ENCODE results near the gene C2CD4C.

The C2CD4C gene

DNA sequence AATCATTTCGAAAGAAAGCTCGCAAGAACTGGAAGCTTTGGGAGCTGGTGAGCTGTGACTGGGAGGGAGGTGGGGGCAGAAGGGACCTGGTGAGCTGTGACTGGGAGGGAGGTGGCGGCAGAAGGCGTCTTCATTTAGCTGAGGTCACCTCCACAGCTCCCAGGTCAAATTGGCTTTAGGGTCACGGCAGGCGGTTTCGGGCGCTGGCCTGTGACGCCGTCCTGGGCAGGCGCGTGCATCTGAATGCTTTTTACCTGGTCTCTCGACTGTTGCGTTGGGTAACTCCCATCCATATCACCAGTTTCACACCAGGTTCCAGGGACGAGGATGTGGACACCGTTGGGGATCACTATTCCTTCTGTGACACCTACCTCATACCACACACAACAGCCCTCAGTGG lies 29.2 kb downstream of the C2CD4C start:
- DNase-seq, result no peak

DNA sequence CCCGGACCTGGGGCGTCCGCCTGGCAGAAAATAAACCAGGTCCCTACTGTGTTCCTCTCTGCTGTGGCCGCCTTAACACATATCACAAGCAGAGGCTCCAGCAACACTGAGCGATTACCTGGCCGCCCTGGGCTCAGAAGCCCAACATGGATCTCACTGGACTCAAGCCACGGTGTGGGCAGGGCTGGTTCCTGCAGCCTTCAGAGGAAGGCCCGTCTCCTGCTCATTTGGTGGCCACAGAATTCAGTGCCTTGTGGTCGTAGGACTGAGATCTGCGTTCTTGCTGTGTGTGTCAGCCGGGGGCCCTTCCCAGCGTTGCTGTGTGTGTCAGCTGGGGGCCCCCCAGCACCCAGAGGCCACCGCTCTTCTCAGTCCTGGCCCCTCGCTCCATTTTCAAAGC lies 30.2 kb downstream of the C2CD4C start:
- DNase-seq, result no peak

DNA sequence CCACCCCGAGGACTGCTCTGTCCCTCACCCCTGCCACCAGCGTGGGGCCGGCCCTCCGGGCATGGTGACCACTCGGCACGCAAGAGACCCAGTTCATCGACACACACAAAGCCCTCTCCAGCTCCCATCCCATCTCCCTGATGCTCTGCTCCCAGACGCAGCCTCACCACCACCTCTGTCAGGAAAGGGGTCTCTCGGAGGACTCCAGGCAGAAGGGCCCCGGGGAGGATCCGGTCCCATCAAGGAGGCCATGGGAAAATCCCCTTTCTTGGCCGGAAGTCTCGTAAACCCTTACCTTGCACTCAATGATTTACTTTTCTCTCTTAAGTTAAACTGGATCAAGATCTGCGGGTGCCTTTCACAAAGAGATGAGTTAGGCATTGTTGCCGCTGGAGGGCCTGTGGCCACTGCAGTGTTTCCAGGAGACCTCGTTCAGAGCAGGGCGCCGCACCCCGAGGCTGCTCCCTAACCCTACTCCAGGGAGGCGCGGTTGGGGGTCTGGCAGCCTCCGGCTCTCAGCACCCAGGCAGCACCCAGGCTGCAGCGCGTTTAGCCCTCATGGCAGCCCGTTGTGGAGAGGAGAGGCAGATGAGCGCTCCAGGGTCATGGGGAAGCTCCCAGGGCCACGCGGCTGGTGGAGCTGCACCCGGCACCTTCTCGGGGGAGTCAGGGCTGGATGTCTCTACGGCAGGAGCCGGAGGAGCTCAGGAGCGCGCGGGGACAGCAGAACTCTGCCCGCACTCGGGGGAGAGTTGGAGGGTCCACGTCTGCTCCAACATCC lies 31.0 kb downstream of the C2CD4C start:
- DNase-seq, result no peak

DNA sequence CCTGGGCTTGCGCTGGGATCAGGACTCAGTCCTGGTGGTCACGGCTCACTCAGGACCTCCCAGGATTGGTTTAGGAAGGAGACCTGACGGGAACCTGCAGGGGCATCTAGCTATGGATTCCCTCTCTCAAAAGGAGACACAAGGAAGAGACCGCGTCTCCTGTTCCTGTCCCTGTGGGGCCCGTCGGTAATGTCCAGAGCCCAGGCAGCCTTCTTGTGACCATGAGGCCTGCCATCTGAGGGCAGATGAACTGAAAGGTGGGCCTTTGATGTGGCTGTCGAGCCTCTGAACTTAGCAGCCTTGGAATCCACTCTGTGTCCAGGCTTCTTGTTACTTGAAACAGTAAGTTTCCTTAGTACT lies 32.9 kb downstream of the C2CD4C start:
- no peak for DNase-seq

DNA sequence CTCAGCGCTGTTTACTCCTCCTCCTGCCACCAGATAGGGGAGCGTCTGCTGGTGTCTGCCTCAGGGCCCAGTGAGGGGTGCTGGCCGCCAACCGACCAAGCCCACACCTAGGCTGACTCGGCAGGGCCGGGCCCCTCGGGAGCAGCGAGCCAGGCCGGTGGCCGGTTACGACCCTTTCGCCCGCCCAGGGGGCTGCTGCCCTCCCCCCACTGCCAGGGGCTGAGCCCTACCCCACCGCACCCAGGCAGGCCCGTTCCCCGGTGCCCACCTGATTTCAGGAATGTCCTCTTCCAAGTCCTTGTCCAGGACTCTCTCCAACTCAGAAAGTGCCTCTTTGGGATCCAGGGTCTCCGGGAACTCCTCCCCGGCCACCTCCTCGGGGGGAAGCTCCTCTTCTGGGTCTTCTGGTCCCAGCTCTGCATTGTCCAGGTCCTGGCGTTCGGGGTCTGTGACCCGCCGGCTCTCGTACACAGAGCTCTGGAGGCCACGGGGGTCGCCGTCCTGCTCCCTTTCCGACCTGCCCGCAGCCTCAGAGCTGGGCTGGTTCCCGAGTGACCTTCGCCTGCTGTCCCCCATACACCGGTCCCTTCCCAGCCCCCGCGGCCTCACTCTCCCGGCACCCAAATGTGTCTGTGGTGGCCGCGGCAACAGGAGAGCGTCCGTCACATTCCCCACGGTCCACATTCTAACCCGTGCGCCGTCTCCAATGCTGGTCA lies 33.4 kb downstream of the C2CD4C start:
- no peak for DNase-seq

DNA sequence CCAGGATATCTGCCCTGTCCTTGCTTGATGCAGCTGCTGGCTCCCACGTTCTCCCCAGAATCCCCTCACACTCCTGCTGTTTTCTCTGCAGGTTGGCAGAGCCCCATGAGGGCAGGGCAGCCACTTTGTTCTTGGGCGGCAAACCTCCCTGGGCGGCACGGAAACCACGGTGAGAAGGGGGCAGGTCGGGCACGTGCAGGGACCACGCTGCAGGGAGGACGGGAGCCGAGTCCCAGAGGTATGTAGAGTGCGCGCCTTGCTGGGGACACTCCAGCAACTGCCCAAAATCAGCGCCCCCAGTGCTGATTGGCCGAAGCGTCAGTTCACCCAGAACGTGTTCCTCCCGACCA lies 34.1 kb downstream of the C2CD4C start:
- no peak for DNase-seq

DNA sequence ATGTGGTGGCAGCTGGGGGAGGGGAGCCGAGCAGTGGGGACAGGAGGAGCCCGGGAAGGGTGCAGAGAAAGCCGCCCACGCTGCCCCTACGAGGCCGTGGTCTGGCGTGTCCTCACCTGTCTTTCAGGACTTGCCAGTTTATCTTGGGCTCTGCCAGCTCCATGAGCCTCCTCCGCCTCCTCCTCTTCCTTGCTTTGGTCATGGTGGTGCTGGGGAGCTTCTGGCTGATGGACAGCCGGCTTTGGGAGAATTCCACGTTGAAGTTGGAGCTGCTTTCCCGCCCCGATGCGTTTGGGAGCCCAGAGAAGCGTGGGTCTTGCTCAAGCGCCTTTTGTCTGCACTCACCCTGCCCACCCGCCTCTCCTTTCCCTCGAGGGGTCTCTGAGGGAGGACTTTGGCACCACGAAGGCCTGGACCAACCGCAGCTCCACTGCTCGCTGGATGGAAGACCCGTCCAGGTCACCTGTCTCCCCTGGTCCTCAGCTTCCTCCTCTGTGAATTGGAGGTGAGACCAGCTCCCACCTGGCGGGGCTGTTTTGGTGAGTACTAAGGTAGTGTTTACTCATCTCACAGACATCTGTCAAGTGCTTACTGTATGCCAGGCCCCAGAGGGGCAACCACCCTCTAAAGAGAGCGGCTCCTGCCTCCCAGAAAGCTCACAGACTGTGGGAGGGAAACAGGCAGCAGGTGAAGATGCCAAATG lies 34.6 kb downstream of the C2CD4C start:
- no peak for DNase-seq

DNA sequence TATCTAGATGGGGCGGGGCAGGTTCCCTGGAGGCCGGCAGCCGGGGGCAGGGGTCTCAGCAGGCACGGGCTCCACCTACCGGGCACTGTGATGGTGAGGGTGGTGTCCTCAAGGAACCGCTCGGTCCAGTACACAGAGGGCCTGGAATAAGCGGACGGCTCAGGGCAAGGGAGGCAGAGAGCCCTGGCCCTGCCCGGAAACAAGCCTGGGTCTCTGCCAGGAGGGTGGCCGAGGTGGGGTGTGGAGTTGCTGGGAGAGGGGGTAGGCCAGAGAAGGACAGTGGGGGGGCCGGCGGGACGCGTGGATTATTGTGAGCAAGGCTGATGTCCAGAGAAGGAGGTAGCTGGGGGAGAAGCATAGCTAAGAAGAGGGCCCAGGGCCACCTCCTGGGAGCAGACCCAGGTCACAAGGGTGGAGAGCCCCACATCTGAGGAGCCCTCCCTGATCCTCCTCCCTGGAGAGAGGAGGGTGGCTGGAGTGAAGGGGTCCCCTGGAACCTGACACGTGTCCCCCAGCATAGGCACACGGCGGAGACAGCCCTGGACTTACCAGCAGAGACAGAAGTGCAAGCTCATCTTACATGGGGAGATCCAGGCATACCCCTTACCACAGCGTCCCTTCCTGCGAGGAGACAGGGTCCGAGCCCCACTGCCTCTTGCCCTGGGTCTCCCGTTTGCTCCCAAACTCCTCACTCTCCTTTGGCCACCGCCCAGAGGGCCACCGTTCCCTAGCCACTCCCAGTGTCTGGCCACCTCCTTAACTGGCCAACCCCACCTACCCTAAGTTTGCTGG lies 35.4 kb downstream of the C2CD4C start:
- DNase-seq, result no peak

DNA sequence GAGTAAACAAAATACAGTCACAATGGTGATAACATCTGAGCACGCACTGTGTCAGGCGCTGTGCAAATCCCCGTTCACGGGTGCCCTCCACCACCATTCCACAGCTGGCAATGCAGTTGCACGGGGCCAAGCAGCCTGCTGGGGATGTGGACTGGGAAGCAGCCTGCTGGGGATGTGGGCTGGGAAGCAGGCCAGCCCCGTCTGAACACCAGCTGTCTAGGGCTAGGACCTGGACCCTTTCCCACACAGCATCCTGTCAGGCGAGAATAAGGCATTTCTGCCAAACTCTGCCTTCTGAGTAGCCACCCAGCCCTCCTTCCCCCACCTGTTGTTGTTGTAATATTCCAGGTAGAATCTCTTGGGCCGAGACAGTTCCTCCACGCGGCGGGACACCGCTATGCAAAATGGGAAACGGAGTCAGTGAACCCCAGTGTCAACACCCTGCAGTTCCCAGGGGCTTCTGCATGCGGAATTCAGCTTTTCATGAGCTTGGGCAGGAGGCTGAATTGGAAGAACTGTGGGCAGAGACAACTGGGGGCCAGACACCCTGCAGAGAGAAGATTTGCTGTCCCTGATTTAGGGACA lies 36.5 kb downstream of the C2CD4C start:
- no peak for DNase-seq

DNA sequence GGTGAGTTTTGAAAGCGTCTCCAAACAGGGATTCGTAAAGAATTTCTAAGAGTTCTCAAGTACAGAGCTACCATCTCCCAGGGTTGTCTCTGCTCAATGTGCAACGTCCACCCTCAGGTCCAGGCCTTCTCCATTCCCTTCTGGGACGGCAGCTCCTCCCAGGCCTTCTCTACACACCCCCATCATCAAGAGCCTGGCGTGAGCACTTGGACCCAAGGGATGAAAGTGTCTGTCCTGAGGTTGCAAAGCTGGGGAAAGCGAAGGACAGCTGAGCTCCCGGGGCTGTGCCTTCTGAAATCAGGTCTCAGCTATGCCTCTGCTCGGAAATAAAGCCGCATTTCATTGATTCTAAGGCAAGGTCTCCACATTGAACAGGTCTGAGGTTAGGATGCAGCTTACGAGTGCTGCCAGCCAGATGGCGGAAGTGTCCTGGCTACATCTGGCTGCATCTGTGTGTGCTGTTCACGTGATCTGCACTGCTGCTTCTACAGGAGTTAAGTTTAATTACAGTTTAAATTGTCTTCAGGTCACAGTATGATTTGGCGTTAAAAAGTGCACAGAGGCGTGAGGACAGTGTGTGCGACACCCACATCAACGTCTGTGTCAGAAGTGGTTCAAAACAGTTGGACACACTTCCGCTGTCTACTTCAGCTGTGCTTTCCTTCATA lies 37.3 kb downstream of the C2CD4C start:
- DNase-seq, result no peak

DNA sequence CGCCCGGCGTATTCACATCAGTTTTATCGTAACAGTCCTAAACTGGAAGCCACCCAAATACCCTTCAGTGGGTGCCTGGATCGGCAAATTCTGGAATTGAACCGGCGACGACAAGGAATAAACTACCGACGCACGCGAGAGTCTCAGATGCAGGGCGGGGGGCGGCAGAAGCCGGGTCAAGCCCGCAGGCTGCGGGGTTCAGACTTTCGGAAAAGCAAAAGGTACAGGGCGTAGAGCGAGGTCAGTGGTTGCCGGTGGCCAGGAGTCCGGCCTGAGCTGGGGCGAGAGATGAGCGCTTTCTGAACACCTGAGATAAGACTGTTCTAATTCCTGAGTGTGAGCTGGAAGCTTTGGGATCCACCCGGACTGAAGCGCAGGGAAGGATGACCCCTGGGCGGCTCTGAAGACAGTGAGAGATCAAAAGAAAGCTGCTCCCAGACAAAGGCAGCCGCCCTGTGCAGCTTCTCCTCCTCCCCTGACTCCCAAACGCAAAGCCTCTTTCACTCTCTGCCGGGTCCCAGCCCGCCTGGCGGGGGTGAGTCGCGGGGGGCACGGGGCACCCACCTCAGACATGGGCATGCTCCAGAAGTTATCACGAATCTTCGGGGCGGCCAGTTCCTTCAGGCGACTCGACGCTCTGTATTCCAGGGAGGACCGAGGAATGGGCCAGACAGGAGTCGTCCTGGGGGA lies 38.2 kb downstream of the C2CD4C start:
- DNase-seq, result no peak

DNA sequence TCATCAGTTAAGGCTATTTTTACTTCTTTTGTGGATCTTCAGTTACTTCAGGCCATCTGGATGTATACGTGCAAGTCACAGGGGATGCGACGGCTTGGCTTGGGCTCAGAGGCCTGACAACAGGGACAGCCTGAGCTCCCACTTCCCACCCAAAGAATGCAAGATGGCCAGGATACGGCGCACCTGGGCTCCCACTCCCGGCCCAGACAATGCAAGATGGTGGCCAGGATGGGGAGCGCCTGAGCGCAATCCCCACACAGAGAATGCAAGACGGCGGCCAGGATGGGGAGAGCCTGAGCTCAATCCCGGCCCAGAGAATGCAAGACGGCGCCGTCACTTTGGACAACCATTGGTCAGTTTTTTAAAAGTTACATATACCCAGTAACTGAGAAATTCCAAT lies 39.1 kb downstream of the C2CD4C start:
- no peak for DNase-seq

DNA sequence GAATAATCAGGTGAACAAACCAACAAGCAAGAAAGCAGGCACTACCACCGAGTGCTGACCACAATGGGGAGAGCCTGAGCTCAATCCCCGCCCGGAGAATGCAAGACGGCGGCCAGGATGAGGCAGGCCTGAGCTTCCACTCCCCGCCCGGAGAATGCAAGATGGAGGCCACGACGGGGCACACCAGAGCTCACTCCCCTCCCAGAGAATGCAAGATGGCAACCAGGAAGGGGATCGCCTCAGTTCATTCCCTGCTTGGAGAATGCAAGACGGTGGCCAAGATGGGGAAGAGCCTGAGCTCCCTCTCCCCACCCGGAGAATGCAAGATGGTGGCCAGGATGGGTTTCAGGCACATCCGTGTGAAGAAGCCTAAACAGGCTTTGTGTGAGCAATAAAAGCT lies 39.7 kb downstream of the C2CD4C start:
- DNase-seq, result no peak

DNA sequence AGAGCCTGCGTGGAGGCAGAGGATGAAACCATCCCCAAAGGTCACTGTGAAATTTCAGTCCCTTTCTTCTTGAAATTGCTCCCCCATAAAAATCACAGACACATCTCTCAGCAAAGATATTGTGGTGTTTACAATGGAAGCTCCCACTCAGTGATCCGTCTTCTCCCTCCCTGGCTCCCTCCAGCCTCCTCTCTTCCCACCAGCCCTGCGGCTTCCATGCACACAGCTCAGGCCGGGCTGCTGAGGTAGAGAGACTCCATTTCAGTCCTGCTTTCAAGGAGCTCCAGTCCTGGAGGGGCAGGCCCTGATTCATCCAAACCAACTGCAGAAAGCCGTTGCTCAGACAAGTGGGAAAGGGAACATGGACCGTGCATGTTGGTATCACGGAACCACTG lies 40.3 kb downstream of the C2CD4C start:
- no peak for DNase-seq

DNA sequence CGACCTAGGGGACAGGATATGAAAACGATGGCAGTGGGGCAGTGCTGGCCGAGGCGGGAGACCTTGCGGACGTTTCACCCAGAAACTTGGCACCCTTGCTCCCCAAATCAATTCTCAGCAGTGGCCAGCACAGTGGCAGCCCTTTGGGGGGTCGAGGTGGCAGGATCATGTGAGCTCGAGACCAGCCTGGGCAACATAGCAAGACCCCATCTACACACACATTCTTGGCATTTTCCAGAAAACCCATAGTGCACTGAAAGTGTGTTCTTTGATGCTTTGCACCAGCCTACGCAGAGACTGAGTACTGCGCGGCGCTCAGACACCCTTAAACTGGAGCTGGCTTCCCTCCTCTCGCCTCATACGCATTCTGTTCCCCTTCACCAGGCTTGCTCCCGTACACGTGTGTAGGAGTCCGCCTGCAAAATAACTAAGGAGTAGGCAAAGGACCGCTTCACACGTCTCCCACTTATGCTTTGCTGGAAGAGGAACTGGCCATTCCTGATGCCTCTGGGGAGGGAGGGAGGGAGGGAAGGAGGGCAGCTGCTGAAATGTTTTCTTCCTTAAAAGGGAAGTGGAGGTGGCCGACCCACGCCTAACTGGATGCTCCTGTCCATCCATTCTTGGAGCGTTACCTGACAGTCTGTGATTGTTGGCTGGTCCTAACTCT lies 40.9 kb downstream of the C2CD4C start:
- DNase-seq, result no peak

DNA sequence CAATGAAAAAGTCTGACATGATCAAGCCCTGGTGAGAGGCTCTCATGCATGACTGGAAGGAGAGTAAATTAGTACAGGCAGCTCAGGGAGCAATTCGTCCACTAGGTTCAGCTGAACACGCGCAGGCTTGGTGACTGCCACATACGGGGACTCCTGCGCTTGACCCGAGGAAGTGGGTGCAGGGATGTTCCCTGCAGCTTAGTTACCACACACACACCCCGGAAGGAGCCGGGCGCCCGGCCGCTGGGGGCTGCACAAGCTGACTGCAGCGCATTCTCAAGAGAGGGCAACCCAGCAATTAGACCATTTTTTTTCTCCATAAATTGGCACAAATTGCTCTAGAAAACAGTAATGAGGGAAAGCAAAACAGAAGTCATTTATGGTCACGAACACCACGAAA lies 41.4 kb downstream of the C2CD4C start:
- DNase-seq, result no peak

DNA sequence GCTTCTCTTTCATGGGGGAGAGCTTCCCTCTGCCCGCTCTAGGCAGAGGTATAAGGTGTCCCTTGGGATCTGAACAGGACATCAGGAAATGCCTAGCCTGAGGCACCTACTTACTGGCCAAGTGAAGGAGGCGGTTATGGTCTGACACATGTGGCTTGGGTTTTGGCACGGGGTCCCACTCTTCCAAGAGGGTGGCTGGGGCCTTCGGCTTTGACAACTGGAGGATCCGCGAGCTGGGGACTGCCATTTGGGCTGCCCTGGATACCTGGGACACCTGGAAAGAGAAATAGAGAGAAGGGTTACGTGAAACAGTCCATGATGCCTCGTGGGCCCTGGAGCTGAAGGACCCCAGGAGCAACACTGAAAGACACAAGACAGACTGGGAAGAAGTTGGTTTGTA lies 42.0 kb downstream of the C2CD4C start:
- DNase-seq, result no peak

DNA sequence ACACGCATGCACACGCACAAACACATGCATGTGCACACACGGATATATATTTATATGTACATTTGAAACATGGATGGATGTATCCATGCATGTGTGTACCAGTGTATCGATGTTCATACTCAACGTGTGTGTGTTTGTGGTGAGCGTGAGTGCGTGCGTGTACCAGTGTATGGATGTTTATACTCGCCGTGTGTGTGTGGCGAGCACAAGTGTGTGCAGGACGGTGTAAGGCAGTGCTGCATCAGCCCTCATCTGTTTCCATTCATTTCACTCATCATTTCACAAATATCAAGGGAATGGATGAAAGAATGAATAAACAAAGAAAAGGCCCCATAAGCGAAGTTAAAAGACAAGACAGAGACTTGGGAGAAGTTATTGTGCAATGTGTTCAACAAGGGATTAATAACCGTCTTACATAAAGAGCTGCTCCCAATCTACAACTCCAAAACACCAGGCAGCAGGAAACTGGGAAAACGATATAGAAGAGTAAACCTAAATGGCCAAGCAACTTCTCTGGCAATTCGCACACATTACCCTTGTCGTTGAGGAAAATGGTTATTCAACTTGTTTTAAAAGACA lies 42.7 kb downstream of the C2CD4C start:
- DNase-seq, result no peak

DNA sequence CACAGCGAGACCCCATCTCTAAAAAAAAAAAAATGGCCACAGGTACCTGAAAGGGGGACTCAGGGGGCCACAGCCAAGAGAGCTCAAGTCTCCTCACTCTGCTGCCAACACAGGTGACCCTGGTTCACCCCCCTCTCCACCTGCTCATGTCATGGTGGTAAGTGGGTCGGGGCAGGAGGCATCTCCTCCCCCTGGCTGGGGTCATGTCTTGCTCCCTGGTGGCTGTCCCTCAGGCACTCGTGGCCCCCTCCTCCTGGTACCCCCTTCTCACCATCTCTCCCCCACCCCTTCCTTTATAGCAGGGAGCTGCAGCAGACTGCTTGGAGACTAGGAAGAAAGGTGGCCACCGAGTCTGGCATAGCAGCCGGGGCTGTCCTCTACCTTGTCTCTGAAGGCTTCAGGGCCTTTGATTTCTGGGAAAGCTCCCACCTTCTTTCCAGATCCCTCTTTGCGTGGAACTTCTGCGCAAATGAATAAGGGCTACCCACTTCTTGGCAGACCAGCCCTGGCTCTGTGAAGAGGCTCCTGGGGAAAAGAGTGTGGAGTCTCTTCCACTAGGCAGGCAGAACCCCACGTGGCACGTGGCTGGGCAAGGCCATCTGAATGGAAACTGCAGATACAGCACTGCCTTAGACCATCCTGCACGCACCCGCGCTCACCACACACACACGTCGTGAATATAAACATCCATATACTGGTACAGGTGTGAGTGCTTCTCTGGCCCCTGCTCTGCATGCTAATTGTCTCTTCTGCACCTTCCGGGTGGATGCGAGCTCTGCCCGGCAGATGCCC lies 44.3 kb downstream of the C2CD4C start:
- no peak for DNase-seq

DNA sequence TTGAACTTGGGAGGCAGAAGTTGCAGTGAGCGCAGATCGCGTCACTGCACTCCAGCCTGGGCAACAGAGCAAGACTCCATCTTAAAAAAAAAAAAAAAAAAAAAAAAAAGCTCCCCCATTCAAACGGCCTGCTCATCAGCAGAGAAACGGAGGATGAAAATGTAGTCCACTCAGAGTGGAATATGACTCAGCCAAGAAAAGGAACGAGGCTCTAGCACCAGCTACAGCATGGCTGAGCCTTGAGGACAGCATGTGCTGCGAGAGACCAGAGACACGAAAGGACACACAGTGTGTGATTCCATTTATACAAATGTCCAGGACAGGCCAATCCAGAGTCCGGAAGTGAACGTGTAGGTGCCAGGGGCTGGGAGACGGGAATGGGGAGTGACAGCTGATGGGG lies 46.3 kb downstream of the C2CD4C start:
- no peak for DNase-seq
